Adipose tissue (tissue), 3 donors: Measurements from ENCODE around the gene ABTB1. TPM values are rescaled to one million over a fixed set of nuclear protein-coding genes. Genes with fewer than 3 reads are reported as not detected.
"Not testable (repeated sequence)": the region's sequence is repeated elsewhere in the genome, so short reads cannot be mapped to it uniquely, and the experiment has no call there.

ENCODE experiments used
- H3K27ac ChIP-seq: one replicate; pipeline ENCODE4 v1.5.1; 2013; ENCODE audit warnings: low read depth, low read length
- WGBS, 3 donors: extraction: QIAGEN DNeasy Blood & Tissue Kit; methylation state at CpG; one replicate each; pipeline ENCODE4 v1.1.7; 2013; 5-methylcytosine and 5-hydroxymethylcytosine counted together
- polyA plus RNA-seq, 3 donors: library from polyadenylated mRNA; stranded (reverse); fragments of 200-250 nt; gene quantifications; one replicate each; pipeline ENCODE4 v1.2.3, GENCODE V29; 2013
- donor health status: healthy with polysubstance abuse.
- donor health status: Bipolar disorder and iron deficiency.
- donor health status: healthy.

Gene ABTB1
- polyA plus RNA-seq, 3 donors = 26.0 to 78.4 (median 54.4) TPM

GRCh38 chr3:127680146-127680661, 7.5 kb downstream of the ABTB1 start:
- no peak overlapping the region for H3K27ac ChIP-seq
- 97 to 100% (median 97%) methylated on average over 21 of the region's 21 CpGs for WGBS, 3 donors

DNA sequence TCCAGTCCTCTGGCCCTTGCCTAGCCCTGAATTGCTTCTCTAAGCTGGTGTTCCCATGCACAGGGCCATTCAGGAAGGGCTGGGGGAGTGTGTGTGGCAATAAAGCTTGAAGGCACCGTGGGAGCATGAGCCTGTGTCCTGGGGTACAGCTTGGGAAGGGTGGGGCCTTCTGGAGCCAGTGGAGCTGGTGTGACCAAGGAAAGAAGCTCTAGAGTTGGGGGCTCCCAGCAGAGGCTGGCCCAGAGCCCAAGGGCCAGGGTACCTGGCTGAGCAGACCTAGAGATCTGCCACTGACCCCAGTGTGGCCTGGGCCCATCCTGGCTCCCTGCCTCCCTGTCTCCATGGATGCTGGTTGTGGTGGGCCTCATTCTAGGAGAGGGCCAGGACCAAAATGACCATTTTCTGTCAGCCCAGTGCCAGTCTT, 8.1 kb downstream of the ABTB1 start:
- 55 to 82% (median 60%) methylated on average over 1 of the region's 1 CpG for WGBS, 3 donors
- H3K27ac ChIP-seq = no peak overlapping the region

DNA sequence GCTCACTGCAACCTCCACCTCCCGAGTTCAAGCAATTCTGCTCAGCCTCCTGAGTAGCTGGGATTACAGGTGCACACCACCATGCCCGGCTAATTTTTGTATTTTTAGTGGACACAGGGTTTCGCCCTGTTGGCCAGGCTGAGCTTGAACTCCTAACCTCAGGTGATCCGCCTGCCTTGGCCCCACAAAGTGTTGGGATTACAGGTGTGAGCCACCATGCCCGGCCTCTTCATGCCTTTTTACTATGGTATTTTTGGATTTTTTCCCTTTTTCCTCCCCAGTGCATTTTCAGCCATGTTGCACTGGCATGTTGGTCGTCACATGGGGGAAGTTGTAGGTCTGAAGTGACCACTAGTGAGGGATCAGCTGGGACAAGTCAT, 9.4 kb downstream of the ABTB1 start:
- 87 to 90% (median 90%) methylated on average over 6 of the region's 6 CpGs for WGBS, 3 donors
- not testable (repeated sequence) for H3K27ac ChIP-seq

DNA sequence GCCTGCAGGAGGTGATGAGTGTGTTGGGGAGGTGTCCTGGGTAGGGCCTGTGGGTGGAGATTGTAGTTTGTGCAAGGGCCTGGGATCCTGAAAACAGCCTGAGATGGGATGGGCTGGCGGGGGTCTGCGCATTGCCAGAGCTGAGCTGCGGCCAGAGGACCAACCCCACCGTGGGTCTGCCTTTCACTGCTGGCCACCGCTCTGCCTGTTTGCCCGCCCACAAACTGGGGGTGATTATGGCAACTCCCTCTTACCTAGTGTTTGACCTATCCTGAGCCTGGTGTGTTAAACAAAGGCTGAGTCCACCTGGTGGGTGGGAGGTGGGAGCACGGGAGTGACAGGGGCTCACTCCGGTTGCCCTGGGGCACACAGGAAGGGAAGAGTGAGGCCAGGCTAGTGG, 9.8 kb downstream of the ABTB1 start:
- H3K27ac ChIP-seq = no peak overlapping the region
- WGBS, 3 donors = 66 to 86% (median 83%) methylated on average over 8 of the region's 8 CpGs

DNA sequence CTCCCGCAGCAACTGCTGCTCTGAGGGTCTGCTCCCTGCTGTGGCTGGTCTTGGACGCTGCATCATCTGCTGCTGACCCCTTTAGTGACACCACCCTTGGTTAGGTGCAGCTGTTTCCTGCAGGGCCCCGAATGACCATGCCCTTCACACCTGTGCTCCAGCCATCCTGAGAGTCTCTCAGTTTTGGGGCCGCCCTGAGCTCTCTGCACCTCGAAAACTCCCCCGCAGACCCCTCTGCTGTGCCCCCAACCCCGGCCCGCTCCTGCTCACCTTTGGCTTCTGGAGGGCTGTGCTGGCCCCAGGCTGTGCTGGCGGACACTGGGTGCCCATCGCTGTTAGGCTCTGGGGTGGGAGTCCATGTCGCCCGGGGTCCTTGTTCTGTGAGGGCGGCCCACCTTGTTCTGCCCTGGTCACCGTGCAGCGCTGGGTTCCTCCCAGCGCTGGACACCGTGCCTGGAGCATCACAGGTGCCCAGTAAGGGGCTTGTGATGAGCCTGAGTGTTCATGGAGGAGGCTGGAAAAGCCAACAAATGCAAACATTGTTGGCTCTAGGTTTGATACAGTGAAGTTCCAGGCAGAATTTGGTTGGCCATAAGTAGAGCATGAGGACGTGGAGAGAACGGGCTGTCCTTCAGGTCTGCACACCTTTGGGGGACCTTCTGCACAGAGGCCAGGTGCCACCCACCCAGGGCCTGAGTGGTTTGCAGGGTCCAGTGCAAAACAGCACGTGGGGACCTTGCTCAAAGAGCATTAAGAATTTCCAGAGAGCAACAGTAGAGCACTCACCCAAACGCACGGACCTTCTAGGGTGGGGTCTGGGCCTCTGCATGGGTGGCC, 12.3 kb downstream of the ABTB1 start:
- no peak overlapping the region for H3K27ac ChIP-seq
- WGBS, 3 donors = 73 to 80% (median 76%) methylated on average over 22 of the region's 22 CpGs

- no peak overlapping the region for H3K27ac ChIP-seq
- whole genome bisulfite sequencing, 3 donors = 78 to 87% (median 83%) methylated on average over 4 of the region's 4 CpGs
These were observed 13.2 kb downstream of the ABTB1 start for GRCh38 chr3:127685708-127686511.

DNA sequence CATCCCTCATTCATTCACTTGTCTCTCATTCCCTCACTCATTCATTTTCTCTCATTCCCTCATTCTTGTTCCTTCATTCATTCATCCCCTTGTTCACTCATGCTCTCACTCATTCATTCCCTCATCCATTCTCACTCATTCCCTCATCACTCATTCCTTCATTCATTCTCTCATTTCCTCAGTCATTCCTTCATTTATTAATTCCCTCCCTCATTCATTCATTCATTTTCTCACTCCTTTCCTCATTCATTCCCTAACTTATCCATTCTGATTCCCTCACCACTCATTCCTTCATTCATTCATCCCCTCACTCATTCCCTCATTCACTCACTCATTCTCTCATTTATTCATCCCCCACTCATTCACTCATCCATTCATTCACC, 13.8 kb downstream of the ABTB1 start:
- no peak overlapping the region for H3K27ac ChIP-seq

DNA sequence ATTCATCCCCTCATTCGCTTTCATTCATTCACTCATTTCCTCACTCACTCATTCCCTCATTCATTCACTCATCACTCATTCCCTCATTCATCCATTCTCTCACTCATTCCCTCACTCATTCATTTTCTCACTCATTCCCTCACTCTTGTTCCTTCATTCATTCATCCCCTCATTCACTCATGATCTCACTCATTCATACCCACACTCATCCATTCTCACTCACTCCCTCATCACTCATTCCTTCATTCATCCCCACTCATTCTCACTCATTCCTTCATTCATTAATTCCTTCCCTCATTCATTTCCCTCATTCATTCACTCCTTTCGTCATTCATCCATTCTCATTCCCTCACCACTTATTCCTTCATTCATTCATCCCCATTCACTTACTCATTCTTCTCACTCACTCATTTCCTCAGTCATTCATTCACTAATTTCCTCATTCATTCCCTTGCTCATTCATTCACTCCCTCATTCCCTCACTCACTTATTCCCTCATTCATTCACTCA, 14.5 kb downstream of the ABTB1 start:
- H3K27ac ChIP-seq = no peak overlapping the region
- WGBS, 3 donors = 91 to 98% (median 97%) methylated on average over 2 of the region's 2 CpGs

GRCh38 chr3:127688022-127688415, 15.3 kb downstream of the ABTB1 start:
- WGBS, 3 donors = 74 to 90% (median 78%) methylated on average over 2 of the region's 2 CpGs
- no peak overlapping the region for H3K27ac ChIP-seq

- H3K27ac ChIP-seq = no peak overlapping the region
- WGBS, 3 donors = 62 to 82% (median 80%) methylated on average over 20 of the region's 20 CpGs
These were observed 15.9 kb downstream of the ABTB1 start for GRCh38 chr3:127688416-127689265.

DNA sequence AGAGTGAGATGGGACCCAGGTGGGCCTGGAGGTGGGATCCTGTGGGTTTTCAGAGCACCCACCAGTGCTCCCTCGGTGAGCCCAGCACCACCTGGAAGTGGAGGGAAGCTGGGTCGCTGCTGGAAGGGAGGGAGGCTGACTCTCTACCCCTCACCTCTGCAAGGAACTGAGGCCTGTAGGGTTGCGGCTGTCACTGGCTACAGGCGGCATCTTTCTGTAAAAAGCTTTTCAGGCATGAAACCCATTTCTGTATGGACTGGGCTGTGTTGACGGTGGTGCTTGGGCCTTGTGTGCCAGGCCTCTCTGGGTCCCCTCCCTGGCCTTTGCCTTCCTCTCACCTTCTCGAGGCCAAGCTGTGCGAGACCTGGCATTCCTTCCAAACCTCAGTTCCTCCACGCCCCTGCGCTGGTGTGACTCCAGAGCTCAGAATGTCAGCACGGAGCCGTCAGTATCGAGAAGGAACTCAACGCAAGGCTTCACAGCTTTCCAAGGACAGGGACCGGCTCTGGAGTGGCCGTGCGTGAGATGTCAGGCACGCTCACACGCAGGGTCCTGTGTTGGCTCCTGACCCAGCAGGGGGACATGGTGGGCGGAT, 16.6 kb downstream of the ABTB1 start:
- no peak overlapping the region for H3K27ac ChIP-seq
- 90 to 93% (median 91%) methylated on average over 19 of the region's 19 CpGs for WGBS, 3 donors

GRCh38 chr3:127690106-127690505, 17.4 kb downstream of the ABTB1 start:
- 58 to 69% (median 66%) methylated on average over 4 of the region's 4 CpGs for WGBS, 3 donors
- H3K27ac ChIP-seq = no peak overlapping the region

- 85 to 91% (median 86%) methylated on average over 4 of the region's 4 CpGs for WGBS, 3 donors
- H3K27ac ChIP-seq = no peak overlapping the region
These were observed 18.2 kb downstream of the ABTB1 start for GRCh38 chr3:127690823-127691452.

- H3K27ac ChIP-seq = no peak overlapping the region
- 85 to 89% (median 88%) methylated on average over 8 of the region's 8 CpGs for WGBS, 3 donors
These were observed 18.7 kb downstream of the ABTB1 start for GRCh38 chr3:127691489-127691888.

- 88 to 92% (median 90%) methylated on average over 6 of the region's 6 CpGs for whole genome bisulfite sequencing, 3 donors
- no peak overlapping the region for H3K27ac ChIP-seq
These were observed 19.2 kb downstream of the ABTB1 start for GRCh38 chr3:127691974-127692373.

DNA sequence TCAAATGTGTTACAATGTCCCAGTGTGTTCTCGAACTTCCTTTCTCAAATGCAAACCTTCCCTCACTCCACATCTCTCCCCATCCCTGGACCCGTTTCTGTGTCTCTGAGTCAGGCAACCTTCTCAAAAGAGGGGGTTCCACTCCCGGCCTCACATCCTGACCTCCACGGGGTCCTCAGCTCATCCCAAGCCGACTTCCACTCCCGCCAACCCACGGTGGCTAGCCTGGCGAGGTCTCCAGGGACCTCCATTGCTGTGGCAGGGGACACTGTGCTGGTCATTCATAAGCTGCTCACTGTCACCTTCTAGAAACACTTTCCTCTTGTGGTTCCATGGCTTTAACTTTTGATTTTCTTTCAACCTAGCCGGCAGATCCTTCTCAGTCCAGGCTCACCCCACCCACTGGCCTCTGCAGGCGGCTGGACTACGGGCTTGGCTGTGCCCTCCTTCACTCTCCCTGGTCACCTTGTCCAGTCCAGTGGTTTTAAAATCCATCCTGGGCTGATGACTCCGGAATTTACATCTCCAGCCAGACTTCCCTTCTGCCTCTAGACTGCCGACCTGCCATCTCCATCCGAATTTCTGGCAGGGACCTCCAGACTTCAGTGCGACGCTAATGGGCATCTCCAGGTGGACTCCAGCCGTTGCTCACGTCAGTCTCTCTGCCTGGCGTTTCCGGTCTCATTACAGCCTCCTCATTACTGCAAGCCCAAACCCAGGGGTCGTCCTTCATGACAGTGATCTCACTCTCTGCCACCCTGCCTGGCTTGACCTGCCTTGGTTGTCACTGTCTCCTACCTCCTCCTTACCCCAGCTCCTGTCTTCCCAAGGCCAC, 20.0 kb downstream of the ABTB1 start:
- 83 to 88% (median 88%) methylated on average over 21 of the region's 21 CpGs for WGBS, 3 donors
- no peak overlapping the region for H3K27ac ChIP-seq

- H3K27ac ChIP-seq = no peak overlapping the region
- 84 to 93% (median 91%) methylated on average over 7 of the region's 7 CpGs for WGBS, 3 donors
These were observed 20.6 kb downstream of the ABTB1 start for GRCh38 chr3:127693336-127693843.
